Lower leg skin (tissue), 3 donors: ENCODE results near the gene KATNIP.

ENCODE experiments used
- CTCF ChIP-seq, 3 donors: fragments of 450-650 bp; IDR thresholded peaks; one replicate each; pipeline ENCODE4 v1.5.1; 2016; ENCODE audit warnings: antibody characterized with exemption in 3 of 3, mild to moderate bottlenecking in 3 of 3, moderate library complexity in 2 of 3
- POLR2A ChIP-seq, 2 donors: fragments of 450-650 bp; IDR thresholded peaks; one replicate each; pipeline ENCODE4 v1.6.1; 2016 to 2017; ENCODE audit warnings: antibody characterized with exemption in 2 of 2, mild to moderate bottlenecking in 1 of 2, moderate library complexity in 1 of 2

- TF ChIP-seq POLR2A (IDR thresholded peaks at IDR 0.05): no peak
- no peak for TF ChIP-seq CTCF (IDR thresholded peaks at IDR 0.05)
Observed at GRCh38 chr16:27572711-27573110, 22.8 kb downstream of the KATNIP start.
